Thyroid gland (tissue), 4 donors: Measurements from ENCODE around the gene CTNNA3.

Experiments
- CTCF ChIP-seq, 6 experiments: fragments of 200-600 bp in 3 of 6; fragments of 450-650 bp in 3 of 6; sonication (generic) in 3 of 6; IDR thresholded peaks; one replicate each; pipeline ENCODE4 v1.5.1; 2016 to 2019; ENCODE audit warnings: antibody characterized with exemption in 6 of 6, mild to moderate bottlenecking in 2 of 6, inconsistent platforms in 1 of 6, moderate library complexity in 1 of 6
- POLR2A ChIP-seq, 2 donors: fragments of 450-650 bp; IDR thresholded peaks; one replicate each; pipeline ENCODE4 v1.6.1; 2017; ENCODE audit warnings: antibody characterized with exemption in 2 of 2, mild to moderate bottlenecking in 2 of 2, moderate library complexity in 1 of 2

- no peak for TF ChIP-seq CTCF (IDR thresholded peaks at IDR 0.05)
- no peak for TF ChIP-seq POLR2A (IDR thresholded peaks at IDR 0.05)
Measured at GRCh38 chr10:67629461-67629971, 66.5 kb downstream of the CTNNA3 start.
